Endothelial cell of umbilical vein (primary cell): ENCODE results near the gene PACSIN2. TPM values are rescaled to one million over a fixed set of nuclear protein-coding genes. Genes with fewer than 3 reads are reported as not detected.

Experiments used
- BruUV-seq: library from RNA; stranded (reverse); fragments of 400-500 nt; replicated peaks from 2 replicates; lab custom pipeline; 2021; lab: Mats Ljungman, UMichigan
- CTCF ChIA-PET: fragments of 300-600, 350-600 bp; sonication (Branson Sonifier 250); formaldehyde crosslinking; loops from one replicate; lab custom pipeline; 2021; ENCODE audit warnings: antibody characterized with exemption, inconsistent platforms; lab: Charles Lee
- POLR2A ChIA-PET: fragments of 300-600, 350-600 bp; sonication (Branson Sonifier 250); formaldehyde crosslinking; loops from one replicate; lab custom pipeline; 2021; ENCODE audit warnings: antibody characterized with exemption, inconsistent platforms; lab: Charles Lee
- DNase-seq: peaks from one replicate; pipeline ENCODE4 v3.0.0-alpha.2; 2011; ENCODE audit warnings: low read depth, low spot score
- FAIRE-seq: peaks from 2 replicates; lab custom pipeline; 2011; peaks lifted over from hg19 to GRCh38; lab: Jason Lieb, UNC
- H2AFZ ChIP-seq: 2 replicates; pipeline ENCODE4 v1.6.0; 2012; ENCODE audit warnings: low read depth, low read length, control low read depth, inconsistent platforms
- H3K27ac ChIP-seq: 2 replicates; pipeline ENCODE4 v1.5.1; 2011; ENCODE audit warnings: low read depth, mild to moderate bottlenecking, control low read depth, low read length, moderate library complexity; ENCODE audit not compliant: insufficient read depth
- H3K27me3 ChIP-seq, 2 experiments: 2 replicates each; pipeline versions ENCODE4 v1.6.0 to v1.6.1; 2011; ENCODE audit warnings: low read length in 2 of 2, mixed read lengths in 1 of 2; ENCODE audit not compliant: control insufficient read depth in 2 of 2, insufficient read depth in 2 of 2
- H3K36me3 ChIP-seq, 2 experiments: 2 replicates in 1 of 2; 3 replicates in 1 of 2; pipeline ENCODE4 v1.5.1; 2011; ENCODE audit warnings: low read length in 2 of 2, mild to moderate bottlenecking in 1 of 2, moderate library complexity in 1 of 2; ENCODE audit not compliant: control insufficient read depth in 2 of 2, insufficient read depth in 2 of 2; ENCODE audit errors: extremely low read depth in 1 of 2
- H3K4me1 ChIP-seq: 3 replicates; pipeline ENCODE4 v1.5.1; 2011; ENCODE audit warnings: mild to moderate bottlenecking, low read length; ENCODE audit not compliant: control insufficient read depth, insufficient read depth; ENCODE audit errors: extremely low read depth
- H3K4me2 ChIP-seq: 2 replicates; pipeline ENCODE4 v1.6.1; 2011; ENCODE audit warnings: low read length, control low read depth, mixed read lengths; ENCODE audit not compliant: insufficient read depth
- H3K4me3 ChIP-seq, 3 experiments: fragments of 200-600 bp in 1 of 3; sonication (generic), shearing (Covaris generic) in 1 of 3; replicated peaks in 1 of 3; 2 replicates each; pipeline ENCODE4 v1.5.1; 2011 to 2016; ENCODE audit warnings: control low read depth in 3 of 3, low read length in 3 of 3, mild to moderate bottlenecking in 2 of 3, inconsistent platforms in 1 of 3, low read depth in 1 of 3, moderate library complexity in 1 of 3; ENCODE audit not compliant: insufficient read depth in 1 of 3
- H3K79me2 ChIP-seq: 2 replicates; pipeline ENCODE4 v1.6.0; 2012; ENCODE audit warnings: low read length, inconsistent platforms; ENCODE audit not compliant: control insufficient read depth, insufficient read depth
- H3K9ac ChIP-seq: replicated peaks from 2 replicates; pipeline ENCODE3; 2011; ENCODE audit warnings: low read length, control low read depth; ENCODE audit not compliant: insufficient read depth; ENCODE audit errors: extremely low read depth
- H3K9me1 ChIP-seq: replicated peaks from 3 replicates; pipeline ENCODE4 v1.6.0; 2011; ENCODE audit warnings: mild to moderate bottlenecking, low read length; ENCODE audit not compliant: control insufficient read depth, insufficient read depth; ENCODE audit errors: extremely low read depth
- H3K9me3 ChIP-seq: replicated peaks from 2 replicates; pipeline ENCODE4 v1.5.1; 2012; ENCODE audit warnings: low read length, inconsistent platforms; ENCODE audit not compliant: control insufficient read depth, insufficient read depth
- H4K20me1 ChIP-seq: replicated peaks from 2 replicates; pipeline ENCODE3; 2011; ENCODE audit warnings: mild to moderate bottlenecking, low read length; ENCODE audit not compliant: control insufficient read depth, insufficient read depth; ENCODE audit errors: extremely low read depth
- CTCF ChIP-seq, 2 donors: IDR thresholded peaks; 1 replicate in 1 of 2; 2 replicates in 1 of 2; pipeline ENCODE4 v1.5.1; 2011; ENCODE audit warnings: low read length in 2 of 2, mild to moderate bottlenecking in 2 of 2, moderate library complexity in 2 of 2, control low read depth in 1 of 2, inconsistent platforms in 1 of 2, low read depth in 1 of 2; ENCODE audit not compliant: insufficient read depth in 1 of 2; ENCODE audit errors: extremely low read depth in 1 of 2
- EZH2 ChIP-seq: IDR thresholded peaks from 2 replicates; pipeline ENCODE4 v1.6.1; 2012; ENCODE audit warnings: borderline replicate concordance, low read depth, mild to moderate bottlenecking, moderate library complexity, low read length, inconsistent platforms; ENCODE audit not compliant: severe bottlenecking
- MYC ChIP-seq: IDR thresholded peaks from one replicate; pipeline ENCODE4 v1.6.1; 2011; ENCODE audit warnings: mild to moderate bottlenecking, low read depth, low read length
- POLR2AphosphoS5 ChIP-seq: IDR thresholded peaks from 2 replicates; pipeline ENCODE4 v1.6.1; 2012; ENCODE audit warnings: low read depth, mild to moderate bottlenecking, control low read depth, low read length, moderate library complexity; ENCODE audit not compliant: insufficient read depth
- dilution Hi-C: fragments of 300-500 bp; cut with MboI; formaldehyde crosslinking; loops from one replicate; pipeline ENCODE4 v1.15.0; 2019; ENCODE audit warnings: low sequenced_read_pairs; ENCODE audit not compliant: extremely low pct_ligation_motif_present
- intact Hi-C: fragments of 100-400 bp; cut with micrococcal nuclease; formaldehyde crosslinking; loops from one replicate; pipeline ENCODE4 v1.10.0; 2022
- polyA plus RNA-seq, 4 experiments: library from polyadenylated mRNA; depleted of rRNA in 3 of 4; stranded (reverse) in 3 of 4; unstranded in 1 of 4; fragments of >200 nt; gene quantifications; 2 replicates each; pipeline versions ENCODE4 v1.2.1 to v1.2.3, GENCODE V29; 2011 to 2012; ENCODE audit warnings: missing spikeins in 1 of 4
- total RNA-seq: library from RNA; stranded (reverse); gene quantifications from 2 replicates; pipeline ENCODE4 v1.2.3, GENCODE V29; 2021

Gene PACSIN2
- total and polyA plus RNA-seq, 2 donors (not counting 3 experiments of a cell fraction or from before 2014, with no cell fraction given) = 46.2 to 64.5 TPM

- Histone ChIP-seq H3K27ac (no peak overlapping the region), H2AFZ (no peak overlapping the region), H3K9me3 (no peaks in the 10 kb centered on the region), H3K9ac (no peak overlapping the region), H3K36me3 (no peaks in the 10 kb centered on the region), H4K20me1 (no peaks in the 10 kb centered on the region), H3K79me2 (peaks cover 17% of the 10 kb centered on the region), H3K4me3 (no peak overlapping the region), H3K9me1 (no peaks in the 10 kb centered on the region), H3K4me2 (no peak overlapping the region), H3K27me3 (no peaks in the 10 kb centered on the region), H3K4me1 (no peaks in the 10 kb centered on the region)
- DNase-seq (no peak), FAIRE-seq (no peak)
- POLR2A ChIA-PET = no interaction called here
- dilution Hi-C loops = no loop called here
- intact Hi-C loops = no loop called here
- no TSS peak for BruUV-seq
- CTCF ChIA-PET = interaction anchor here (1.0 to 1.2 kb wide), 3 partner anchors 9 to 18 kb away, joined by 3 to 4 read pairs (median 3); no protein-coding TSS in a partner anchor
- no peak for TF ChIP-seq CTCF (IDR thresholded peaks at IDR 0.05; ENCODE audit: extremely low read depth in 1 of 2, insufficient read depth in 1 of 2, low read depth in 1 of 2, low read length in 2 of 2)
- no peak for TF ChIP-seq POLR2AphosphoS5
- TF ChIP-seq EZH2 = no peak
- no peak for TF ChIP-seq MYC
These were observed 98.8 kb downstream of the PACSIN2 start for GRCh38 chr22:42915980-42916765.
